ENCODE data around the gene NNT. TPM values are rescaled to one million over a fixed set of nuclear protein-coding genes. Genes with fewer than 3 reads are reported as not detected.
"Not testable (repeated sequence)": the region's sequence is repeated elsewhere in the genome, so short reads cannot be mapped to it uniquely, and the experiment has no call there.

NNT gene
- polyA plus RNA-seq, 1 donor = 50.7 TPM

DNA sequence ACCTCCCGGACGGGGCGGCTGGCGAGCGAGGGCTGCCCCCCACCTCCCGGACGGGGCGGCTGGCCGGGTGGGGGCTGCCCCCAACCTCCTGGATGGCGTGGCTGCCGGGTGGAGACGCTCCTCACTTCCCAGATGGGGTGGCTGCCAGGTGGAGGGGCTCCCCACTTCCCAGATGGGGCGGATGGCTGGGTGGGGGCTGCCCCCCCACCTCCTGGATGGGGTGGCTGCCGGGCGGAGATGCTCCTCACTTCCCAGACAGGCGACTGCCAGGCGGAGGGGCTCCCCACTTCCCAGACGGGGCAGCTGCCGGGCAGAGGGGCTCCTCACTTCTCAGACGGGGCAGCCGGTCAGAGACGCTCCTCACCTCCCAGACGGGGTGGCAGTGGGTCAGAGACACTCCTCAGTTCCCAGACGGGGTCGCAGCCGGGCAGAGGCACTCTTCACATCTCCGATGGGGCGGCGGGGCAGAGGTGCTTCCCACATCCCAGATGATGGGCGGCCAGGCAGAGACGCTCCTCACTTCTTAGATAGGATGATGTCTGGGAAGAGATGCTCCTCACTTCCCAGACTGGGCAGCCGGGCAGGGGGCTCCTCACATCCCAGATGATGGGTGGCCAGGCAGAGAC is 143.1 kb downstream of the NNT start:
- H3K4me3 ChIP-seq (ENCODE audit: low read length); H3K27me3 ChIP-seq (ENCODE audit: control insufficient read depth, insufficient read depth, low read length); H3K27ac ChIP-seq (ENCODE audit: low read length); DNase-seq; H3K36me3 ChIP-seq (ENCODE audit: control insufficient read depth, insufficient read depth, low read length); H3K4me1 ChIP-seq (ENCODE audit: control insufficient read depth, insufficient read depth, low read length): not testable (repeated sequence)
- WGBS (ENCODE audit: insufficient coverage, low lambda C conversion rate) = no CpG with 5 or more reads among the region's 32 CpGs
- peaks cover 13% of the 10 kb centered on the region for H3K9me3 ChIP-seq (ENCODE audit: control insufficient read depth, low read depth, low read length)

DNA sequence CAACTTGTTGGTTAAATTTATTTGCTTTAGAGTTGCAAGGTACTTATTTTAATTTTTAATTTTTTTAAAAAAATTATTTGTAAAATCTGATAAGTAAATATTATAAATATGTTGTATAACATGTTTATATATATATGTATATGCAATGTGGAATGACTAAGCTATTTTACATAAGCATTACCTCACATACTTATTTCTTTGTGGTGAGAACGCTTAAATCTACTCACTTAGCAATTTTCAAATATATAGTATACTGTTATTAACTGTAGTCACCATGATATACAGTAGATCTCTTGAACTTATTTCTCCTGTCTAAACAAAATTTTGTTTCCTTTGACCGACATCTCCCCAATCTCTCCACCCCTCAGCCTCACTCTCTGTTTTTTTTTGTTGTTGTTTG is 147.8 kb downstream of the NNT start:
- H3K36me3 ChIP-seq (ENCODE audit: control insufficient read depth, insufficient read depth, low read length) = no peaks in the 10 kb centered on the region
- H3K27me3 ChIP-seq (ENCODE audit: control insufficient read depth, insufficient read depth, low read length) = no peaks in the 10 kb centered on the region
- 86% methylated on average over 1 of the region's 2 CpGs for WGBS (ENCODE audit: insufficient coverage, low lambda C conversion rate)
- no peak for DNase-seq
- H3K27ac ChIP-seq (ENCODE audit: low read length) = no peak overlapping the region
- no peak overlapping the region for H3K4me3 ChIP-seq (ENCODE audit: low read length)
- peaks cover 9% of the 10 kb centered on the region for H3K9me3 ChIP-seq (ENCODE audit: control insufficient read depth, low read depth, low read length)
- no peaks in the 10 kb centered on the region for H3K4me1 ChIP-seq (ENCODE audit: control insufficient read depth, insufficient read depth, low read length)

DNA sequence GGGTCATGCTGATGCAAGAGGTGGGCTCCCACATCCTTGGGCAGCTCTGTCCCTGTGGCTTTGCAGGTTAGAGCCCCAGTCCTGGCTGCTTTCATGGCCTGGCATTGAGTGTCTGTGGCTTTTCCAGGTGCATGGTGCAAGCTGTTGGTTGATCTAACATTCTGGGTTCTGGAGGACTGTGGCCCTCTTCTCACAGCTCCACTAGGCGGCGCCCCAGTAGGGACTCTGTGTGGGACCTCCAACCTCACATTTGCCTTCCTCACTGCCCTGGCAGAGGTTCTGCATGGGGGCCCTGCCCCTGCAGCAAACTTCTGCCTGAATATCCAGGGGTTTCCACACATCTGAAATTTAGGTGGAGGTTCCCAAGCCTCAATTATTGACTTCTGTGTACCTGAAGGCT is 150.1 kb downstream of the NNT start:
- no peak overlapping the region for H3K27ac ChIP-seq (ENCODE audit: low read length)
- no peaks in the 10 kb centered on the region for H3K9me3 ChIP-seq (ENCODE audit: control insufficient read depth, low read depth, low read length)
- no peak for DNase-seq
- H3K27me3 ChIP-seq (ENCODE audit: control insufficient read depth, insufficient read depth, low read length) = no peaks in the 10 kb centered on the region
- no CpG with 5 or more reads among the region's 2 CpGs for WGBS (ENCODE audit: insufficient coverage, low lambda C conversion rate)
- no peaks in the 10 kb centered on the region for H3K36me3 ChIP-seq (ENCODE audit: control insufficient read depth, insufficient read depth, low read length)
- no peaks in the 10 kb centered on the region for H3K4me1 ChIP-seq (ENCODE audit: control insufficient read depth, insufficient read depth, low read length)
- no peak overlapping the region for H3K4me3 ChIP-seq (ENCODE audit: low read length)

Other genes starting within 250 kb of the NNT start
- 5.2 TPM for gene CCL28, start 190.8 kb upstream of the NNT start, polyA plus RNA-seq
- 14.1 TPM for gene TMEM267, start 119.3 kb upstream of the NNT start, polyA plus RNA-seq
- gene C5orf34, start 88.0 kb upstream of the NNT start, polyA plus RNA-seq = 3.0 TPM
- gene PAIP1, start 46.1 kb upstream of the NNT start, polyA plus RNA-seq = 69.3 TPM

Measured in large intestine (tissue), 3 donors.